ENCODE results near the gene HLA-E.

- no peak for TF ChIP-seq CTCF (conservative IDR thresholded peaks at IDR 0.05; ENCODE audit: low read depth, low read length)
- TF ChIP-seq EZH2 (IDR thresholded peaks at IDR 0.05; ENCODE audit: borderline replicate concordance, low read depth, low read length, poor library complexity, severe bottlenecking) = no peak
Observed at GRCh38 chr6:30507849-30508827, 18.8 kb downstream of the HLA-E start.

Data from A673 (cell line).